HG02571 (cell line): Measurements from ENCODE around the gene PCDH18.
"Not testable (repeated sequence)": the region's sequence is repeated elsewhere in the genome, so short reads cannot be mapped to it uniquely, and the experiment has no call there.

ENCODE experiments used
- ATAC-seq: cut with Tn5 transposase; IDR thresholded peaks from one replicate; pipeline ENCODE4 v1.9.1; 2021; ENCODE audit warnings: mild to moderate bottlenecking, moderate library complexity; ENCODE audit not compliant: unreplicated experiment

The PCDH18 gene

DNA sequence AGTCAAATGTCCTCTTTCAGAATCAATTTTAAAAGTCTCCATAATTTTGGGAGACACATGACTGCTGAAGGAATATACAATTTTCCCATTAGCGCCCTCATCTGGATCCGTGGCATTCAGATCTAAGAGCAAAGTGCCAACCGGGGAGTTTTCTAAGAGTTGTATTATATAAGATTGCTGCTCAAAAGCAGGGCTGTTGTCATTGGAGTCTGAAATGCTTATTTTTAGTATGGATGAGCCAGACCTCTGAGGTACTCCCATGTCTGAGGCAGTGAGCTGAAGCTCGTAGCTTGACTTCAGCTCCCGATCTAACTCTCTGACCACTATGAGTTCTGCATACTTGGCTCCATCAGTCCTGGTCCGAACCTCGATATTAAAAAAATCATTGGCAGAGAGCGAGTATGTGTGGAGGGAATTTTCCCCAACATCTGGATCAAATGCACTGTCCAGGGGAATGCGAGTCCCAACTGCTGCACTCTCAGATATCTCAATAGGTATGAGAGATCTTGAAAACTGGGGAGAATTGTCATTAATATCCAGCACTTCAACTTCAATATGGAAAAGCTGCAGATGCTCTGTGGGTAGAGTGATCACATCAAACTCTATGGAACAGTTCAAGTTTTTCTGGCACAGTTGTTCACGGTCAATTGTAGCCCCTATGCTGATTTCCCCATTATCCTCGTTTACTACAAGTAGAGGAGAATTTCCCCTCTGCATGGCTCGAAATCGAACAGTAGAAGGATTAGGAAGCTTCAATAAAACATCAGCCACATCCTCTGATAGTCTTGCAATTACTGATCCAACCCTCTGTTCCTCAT is 917 bp downstream of the PCDH18 start:
- no peak for ATAC-seq

GRCh38 chr4:137530176-137530575 is 2.1 kb downstream of the PCDH18 start:
- no peak for ATAC-seq

DNA sequence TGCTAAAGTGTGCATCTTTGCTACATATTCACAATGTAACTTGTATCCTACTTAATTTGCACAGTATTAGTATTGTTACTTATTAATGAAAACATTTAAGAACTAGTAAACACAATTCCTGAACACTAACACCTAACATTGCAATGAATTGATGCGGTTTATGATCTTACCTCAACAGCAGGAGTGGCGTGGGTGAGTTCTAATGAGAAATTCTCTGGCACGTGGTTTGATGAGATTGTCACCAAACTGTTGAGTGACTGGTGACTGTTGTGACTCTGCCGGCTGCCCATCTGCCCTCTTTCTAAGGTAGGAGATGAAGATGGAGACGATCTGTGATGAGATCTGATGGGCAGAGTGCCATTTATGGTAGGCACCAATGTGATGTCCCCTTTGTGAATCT is 2.9 kb downstream of the PCDH18 start:
- no peak for ATAC-seq

DNA sequence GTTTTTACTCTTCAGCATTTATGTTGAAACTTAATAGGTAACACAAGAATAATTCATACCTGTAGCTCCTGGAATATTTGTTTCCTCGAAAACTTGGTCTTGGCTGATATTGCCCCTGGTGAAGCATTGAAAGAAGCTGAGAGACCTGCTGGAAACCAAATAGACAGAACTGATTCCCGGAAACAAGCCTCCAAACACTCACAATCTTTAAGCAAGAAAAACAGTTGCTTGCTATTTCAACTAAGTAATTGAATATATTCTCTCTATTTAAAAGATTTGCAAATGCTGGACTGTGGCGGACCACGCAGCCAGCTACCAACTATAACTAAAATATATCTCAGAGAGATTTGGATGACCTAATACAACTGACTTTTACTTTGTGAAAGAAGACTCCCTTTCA is 3.6 kb downstream of the PCDH18 start:
- no peak for ATAC-seq

DNA sequence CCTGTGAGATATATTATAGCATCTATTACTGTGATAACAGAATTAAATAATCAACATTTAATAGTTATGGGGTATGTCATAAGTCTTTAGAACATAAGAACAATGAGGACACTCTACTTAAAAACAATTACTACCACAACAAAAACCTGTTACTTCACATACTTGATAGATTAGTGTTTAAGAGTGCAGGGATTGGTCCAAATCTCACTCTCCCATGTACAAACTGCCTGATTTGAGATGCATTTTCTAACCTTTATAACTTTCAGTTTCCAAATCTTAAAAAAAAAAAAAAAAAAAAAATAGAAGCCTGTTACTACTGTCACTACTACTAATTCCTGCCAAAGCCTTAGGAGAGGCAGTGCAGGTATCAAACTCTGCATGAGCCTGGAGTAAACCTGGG is 5.6 kb downstream of the PCDH18 start:
- ATAC-seq: no peak

GRCh38 chr4:137524725-137525369 is 7.4 kb downstream of the PCDH18 start:
- no peak for ATAC-seq

DNA sequence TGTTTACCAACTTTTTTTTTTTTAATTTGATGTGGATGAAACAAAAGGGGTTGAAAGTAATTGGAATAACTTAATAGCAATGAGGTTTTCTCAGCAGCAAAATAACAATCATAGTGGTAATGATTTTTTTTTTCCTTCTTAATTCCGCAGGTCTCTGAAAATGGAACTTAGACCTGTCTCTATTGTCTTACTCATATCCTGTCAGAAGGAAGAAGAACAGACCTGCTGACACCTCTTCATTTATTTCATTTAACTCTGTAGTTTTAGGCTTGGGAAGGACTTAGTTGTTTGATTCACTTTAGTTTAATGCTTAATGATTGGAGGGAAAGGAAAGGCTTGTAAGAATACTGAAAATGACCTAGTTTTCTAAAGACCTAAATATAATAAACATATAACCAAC is 9.0 kb downstream of the PCDH18 start:
- ATAC-seq: no peak

- ATAC-seq: no peak
Observed at GRCh38 chr4:137521053-137521452, 11.2 kb downstream of the PCDH18 start.

DNA sequence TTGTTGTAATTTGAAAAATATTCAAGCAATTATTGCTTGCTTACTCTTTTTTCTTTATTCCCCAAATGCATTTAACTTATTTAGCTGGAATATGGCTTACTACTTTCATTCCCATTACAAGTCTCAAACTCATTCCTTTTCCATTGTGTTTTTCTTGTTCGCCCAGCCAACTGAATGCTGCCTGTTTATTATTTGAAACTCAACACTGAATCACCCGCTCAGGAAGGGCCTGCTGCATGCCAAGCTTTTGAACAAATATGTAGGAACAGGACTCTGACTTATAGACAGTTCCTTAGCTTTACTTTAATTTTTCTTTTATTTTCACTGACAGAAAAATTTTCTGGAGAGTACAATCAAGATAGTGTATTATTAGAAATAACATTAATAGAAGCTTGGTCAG is 12.9 kb downstream of the PCDH18 start:
- no peak for ATAC-seq

DNA sequence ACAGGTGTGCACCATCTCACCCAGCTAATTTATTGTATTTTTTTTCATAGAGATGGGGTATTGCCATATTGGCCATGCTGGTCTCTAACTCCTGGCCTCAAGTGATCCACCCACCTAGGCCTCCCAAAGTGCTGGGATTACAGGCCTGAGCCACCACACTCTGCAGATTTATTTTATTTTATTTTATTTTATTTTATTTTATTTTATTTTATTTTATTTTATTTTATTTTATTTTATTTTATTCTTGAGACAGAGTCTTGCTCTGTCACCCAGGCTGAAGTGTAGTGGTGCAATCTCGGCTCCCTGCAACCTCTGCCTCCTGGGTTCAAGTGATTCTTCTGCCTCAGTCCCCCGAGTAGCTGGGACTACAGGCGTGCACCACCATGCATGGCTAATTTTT is 15.0 kb downstream of the PCDH18 start:
- not testable (repeated sequence) for ATAC-seq

DNA sequence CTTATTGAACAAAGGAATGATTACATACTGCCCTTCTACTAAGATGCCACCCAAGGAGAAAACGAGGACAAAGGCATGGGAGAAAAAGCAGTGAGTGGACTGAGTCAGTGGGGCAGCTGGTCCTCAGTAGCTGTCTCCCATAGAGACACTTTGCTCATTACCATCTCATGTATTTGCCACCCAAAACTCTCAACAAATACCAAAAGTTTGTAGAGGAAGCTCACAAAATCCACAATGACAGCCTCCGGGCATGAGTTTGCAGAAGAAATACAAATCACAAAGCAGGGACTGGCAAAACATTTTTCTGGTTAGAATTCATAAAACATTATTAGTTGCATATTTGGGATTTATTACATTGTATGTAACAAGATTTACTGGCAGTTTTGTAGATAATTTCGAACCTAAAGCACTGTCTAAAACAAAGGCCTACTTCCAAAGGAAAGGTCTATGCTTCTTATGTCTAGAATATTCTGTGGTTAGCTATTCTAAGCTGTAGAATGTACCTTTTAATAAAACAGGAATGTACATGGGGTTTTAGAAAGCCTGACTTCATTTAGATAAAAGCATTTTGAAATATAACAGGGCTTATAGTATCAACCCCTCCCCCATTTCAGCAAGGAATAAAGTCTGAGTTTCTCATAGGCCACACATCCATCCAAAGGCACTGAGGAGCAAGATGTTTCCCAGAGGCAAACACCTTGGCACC is 17.7 kb downstream of the PCDH18 start:
- ATAC-seq: no peak

GRCh38 chr4:137510557-137511265 is 21.6 kb downstream of the PCDH18 start:
- no peak for ATAC-seq

- no peak for ATAC-seq
Observed at GRCh38 chr4:137509855-137510282, 22.4 kb downstream of the PCDH18 start.

DNA sequence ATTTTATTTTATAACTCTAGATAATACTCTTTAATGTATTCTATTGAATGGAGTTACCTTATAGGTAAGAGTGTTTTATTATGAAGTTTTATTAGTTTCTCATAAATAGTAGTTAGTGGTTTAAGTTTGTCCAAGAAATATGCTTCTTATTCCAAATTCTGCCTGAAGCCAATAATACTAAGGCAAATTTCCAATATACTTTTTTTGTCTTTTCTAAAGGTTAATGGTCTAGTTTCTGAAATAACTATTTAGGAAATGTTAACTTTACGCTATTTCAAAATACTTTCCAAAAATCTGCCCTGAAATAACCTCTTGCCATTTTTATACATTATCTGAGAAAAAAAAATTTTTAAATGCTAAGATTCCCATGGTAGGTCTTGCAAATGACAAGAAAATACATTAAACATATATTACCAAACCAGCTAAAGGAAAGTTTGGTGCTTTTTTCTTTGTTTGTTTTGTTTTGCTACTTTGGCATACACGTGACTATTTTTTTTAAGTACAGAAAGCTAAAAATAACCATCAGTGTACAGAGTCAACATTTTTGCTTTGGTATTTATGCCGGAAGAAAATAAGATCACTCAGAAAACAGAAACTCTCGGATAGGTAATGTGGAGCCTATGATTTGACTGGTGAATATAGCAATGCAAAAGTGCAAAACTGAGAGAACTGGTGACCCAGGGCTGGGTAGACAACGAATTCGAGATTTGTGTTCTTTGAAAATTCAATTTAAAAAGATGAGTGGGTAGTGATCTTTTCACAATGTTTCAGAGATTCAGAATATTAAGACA is 29.8 kb downstream of the PCDH18 start:
- ATAC-seq: no peak

DNA sequence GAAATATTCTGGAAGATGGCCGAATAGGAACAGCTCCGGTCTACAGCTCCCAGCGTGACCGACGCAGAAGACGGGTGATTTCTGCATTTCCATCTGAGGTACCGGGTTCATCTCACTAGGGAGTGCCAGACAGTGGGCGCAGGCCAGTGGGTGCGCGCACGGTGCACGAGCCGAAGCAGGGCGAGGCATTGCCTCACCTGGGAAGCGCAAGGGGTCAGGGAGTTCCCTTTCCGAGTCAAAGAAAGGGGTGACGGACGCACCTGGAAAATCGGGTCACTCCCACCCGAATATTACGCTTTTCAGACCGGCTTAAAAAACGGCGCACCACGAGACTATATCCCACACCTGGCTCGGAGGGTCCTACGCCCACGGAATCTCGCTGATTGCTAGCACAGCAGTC is 36.0 kb downstream of the PCDH18 start:
- not testable (repeated sequence) for ATAC-seq

GRCh38 chr4:137495578-137495977 is 36.7 kb downstream of the PCDH18 start:
- ATAC-seq: no peak

DNA sequence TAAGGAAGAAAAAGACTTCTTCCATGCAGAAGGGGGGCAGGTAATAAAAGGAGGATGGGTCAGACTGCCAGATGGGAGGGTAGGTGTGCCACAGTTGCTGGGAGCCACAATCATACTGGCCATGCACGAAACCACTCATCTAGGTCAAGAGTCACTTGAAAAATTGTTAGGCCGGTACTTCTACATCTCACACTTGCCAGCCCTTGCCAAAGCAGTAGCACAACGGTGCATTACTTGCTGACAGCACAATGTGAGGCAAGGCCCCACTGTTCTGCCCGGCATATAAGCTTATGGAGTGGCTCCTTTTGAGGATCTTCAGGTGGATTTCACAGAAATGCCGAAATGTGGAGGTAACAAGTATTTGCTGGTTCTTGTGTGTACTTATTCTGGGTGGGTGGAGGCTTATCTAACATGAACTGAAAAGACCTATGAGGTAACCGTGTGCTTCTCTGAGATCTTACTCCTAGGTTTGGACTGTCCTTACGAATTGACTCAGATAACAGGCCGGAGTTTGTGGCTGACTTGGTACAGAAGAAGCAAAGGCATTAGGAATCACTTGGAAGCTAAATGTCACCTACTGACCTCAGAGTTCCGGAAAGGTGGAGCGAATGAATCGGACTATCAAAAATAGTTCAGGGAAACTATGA is 48.9 kb downstream of the PCDH18 start:
- not testable (repeated sequence) for ATAC-seq

GRCh38 chr4:137479657-137480056 is 52.6 kb downstream of the PCDH18 start:
- ATAC-seq: not testable (repeated sequence)

DNA sequence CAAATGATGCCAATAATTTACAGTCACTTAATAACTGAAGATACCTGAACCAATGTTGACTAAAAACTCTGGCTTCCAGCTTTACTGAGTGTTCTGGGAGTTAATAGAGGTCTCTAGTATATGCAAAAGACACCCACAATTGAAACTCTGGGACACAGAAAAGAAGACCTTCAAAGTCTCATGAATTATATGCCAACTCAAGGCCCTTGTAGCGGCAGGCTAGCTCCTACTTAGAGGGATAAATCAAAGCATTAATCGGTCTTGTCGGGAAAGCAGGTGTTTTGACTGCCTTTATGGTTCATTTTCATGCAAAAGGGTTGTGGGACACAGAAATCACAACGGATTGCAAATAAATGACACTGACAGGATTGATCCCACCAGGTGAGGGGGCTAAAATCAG is 55.9 kb downstream of the PCDH18 start:
- no peak for ATAC-seq
